ENCODE data around the gene BAZ1B.
A peak's percentile ranks its signal among the peaks of the same experiment; 100 is the strongest.
"Not testable (repeated sequence)": the region's sequence is repeated elsewhere in the genome, so short reads cannot be mapped to it uniquely, and the experiment has no call there.

Gene BAZ1B

GRCh38 chr7:73404860-73405259, 117.2 kb downstream of the BAZ1B start:
- not testable (repeated sequence) for ATAC-seq, H3K4me3 Mint-ChIP-seq, H3K9me3 Mint-ChIP-seq, DNase-seq, H3K4me1 Mint-ChIP-seq, H3K27ac Mint-ChIP-seq, H3K27me3 Mint-ChIP-seq

- Mint-ChIP-seq H3K4me3 (peak overlapping the region; percentile 41 to 44), H3K27ac (peak overlapping the region in 1 of 2 donors; percentile 36)
- not testable (repeated sequence) for H3K27me3 Mint-ChIP-seq, H3K4me1 Mint-ChIP-seq, H3K9me3 Mint-ChIP-seq
- DNase-seq (peak; percentile 61 to 83), ATAC-seq (peak; percentile 87)
Measured at GRCh38 chr7:73399185-73400050, 122.7 kb downstream of the BAZ1B start.

GRCh38 chr7:73397521-73398281, 124.4 kb downstream of the BAZ1B start:
- H3K4me1 Mint-ChIP-seq: no peaks in the 10 kb centered on the region
- ATAC-seq (no peak), DNase-seq (no peak)
- no peaks in the 10 kb centered on the region for H3K9me3 Mint-ChIP-seq
- H3K27ac Mint-ChIP-seq: no peak overlapping the region
- peaks cover 8% of the 10 kb centered on the region for H3K27me3 Mint-ChIP-seq
- H3K4me3 Mint-ChIP-seq: no peak overlapping the region

- ATAC-seq (no peak), DNase-seq (no peak)
- Mint-ChIP-seq H3K27ac (no peak overlapping the region), H3K27me3 (peaks cover 8% of the 10 kb centered on the region), H3K9me3 (no peaks in the 10 kb centered on the region), H3K4me3 (no peak overlapping the region), H3K4me1 (no peaks in the 10 kb centered on the region)
Measured at GRCh38 chr7:73395538-73396503, 126.3 kb downstream of the BAZ1B start.

GRCh38 chr7:73394422-73394821, 127.7 kb downstream of the BAZ1B start:
- Mint-ChIP-seq H3K27ac (peak overlapping the region in 1 of 2 donors; percentile 47), H3K9me3 (peaks cover 0 to 7% of the 10 kb centered on the region in 2 donors), H3K4me3 (no peak overlapping the region), H3K27me3 (peaks cover 8% of the 10 kb centered on the region), H3K4me1 (no peaks in the 10 kb centered on the region)
- no peak for ATAC-seq
- no peak for DNase-seq

GRCh38 chr7:73391396-73391795, 130.7 kb downstream of the BAZ1B start:
- Mint-ChIP-seq H3K4me3 (no peak overlapping the region), H3K9me3 (peaks cover 17 to 28% of the 10 kb centered on the region in 2 donors), H3K27me3 (peaks cover 8% of the 10 kb centered on the region), H3K27ac (no peak overlapping the region), H3K4me1 (no peaks in the 10 kb centered on the region)
- DNase-seq: no peak
- no peak for ATAC-seq
